GM19463 (cell line): ENCODE data around the gene S100G.
"Not testable (repeated sequence)": the region's sequence is repeated elsewhere in the genome, so short reads cannot be mapped to it uniquely, and the experiment has no call there.

Experiments used
- ATAC-seq: cut with Tn5 transposase; IDR thresholded peaks from one replicate; pipeline ENCODE4 v1.9.1; 2021; ENCODE audit warnings: mild to moderate bottlenecking, moderate library complexity; ENCODE audit not compliant: unreplicated experiment

The S100G gene, protein sequence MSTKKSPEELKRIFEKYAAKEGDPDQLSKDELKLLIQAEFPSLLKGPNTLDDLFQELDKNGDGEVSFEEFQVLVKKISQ

DNA sequence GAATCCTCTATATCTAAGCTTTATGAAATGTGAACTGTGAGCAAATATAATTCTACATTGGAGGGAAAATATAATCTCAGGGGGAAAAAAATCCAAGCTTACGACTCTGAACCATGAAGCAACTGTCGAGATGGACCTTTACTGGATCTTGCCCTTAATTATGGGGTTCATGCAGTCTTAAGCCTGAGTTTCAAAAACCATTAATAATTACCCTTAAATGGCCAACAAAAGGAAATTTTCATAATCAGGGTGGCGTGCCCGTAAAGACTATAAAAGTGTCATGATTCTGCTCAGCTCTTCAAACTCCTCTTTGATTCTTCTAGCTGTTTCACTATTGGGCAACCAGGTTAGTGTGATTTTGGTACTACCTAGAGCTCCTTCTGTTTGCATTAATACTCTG is at the start of gene S100G:
Gene S100G, plus strand, starts transcription at position 301 of the 400 bp plus-strand sequence. CDS start 849 bp downstream, outside the sequence.
- no peak for ATAC-seq

DNA sequence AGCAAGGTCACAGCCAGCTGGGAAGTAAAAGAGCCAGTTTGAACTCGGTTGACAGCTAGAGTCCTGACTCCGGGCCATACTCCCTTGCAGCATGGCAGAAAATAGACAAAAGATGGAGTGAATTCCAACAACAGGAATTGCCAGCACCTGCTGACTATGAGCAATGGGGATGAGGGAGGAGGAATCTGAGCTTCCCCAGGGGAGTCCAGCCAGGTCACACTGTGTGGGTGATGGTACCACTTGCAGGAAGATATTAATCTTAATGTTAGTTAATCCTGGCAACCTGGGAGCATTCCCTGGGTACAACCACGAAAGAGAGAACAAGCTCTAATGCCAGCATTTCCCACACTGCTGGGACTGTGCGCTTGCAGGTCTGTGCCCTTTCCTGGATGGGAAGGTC is 48.1 kb upstream of the S100G start:
- ATAC-seq = no peak

DNA sequence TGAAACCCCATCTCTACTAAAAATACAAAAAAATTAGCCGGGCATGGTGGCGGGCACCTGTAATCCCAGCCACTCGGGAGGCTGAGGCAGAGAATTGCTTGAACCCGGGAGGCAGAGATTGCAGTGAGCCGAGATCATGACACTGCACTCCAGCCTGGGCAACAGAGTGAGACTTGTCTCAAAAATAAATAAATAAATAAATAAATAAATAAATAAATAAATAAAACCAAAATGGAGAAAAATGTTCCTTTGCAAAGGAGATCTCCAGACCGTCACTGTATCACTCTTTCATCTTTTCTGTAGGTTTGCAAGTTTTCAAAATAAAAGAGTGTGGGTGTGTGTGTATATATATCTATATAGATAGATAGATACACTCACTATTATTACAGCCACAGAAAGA is 46.7 kb upstream of the S100G start:
- not testable (repeated sequence) for ATAC-seq

DNA sequence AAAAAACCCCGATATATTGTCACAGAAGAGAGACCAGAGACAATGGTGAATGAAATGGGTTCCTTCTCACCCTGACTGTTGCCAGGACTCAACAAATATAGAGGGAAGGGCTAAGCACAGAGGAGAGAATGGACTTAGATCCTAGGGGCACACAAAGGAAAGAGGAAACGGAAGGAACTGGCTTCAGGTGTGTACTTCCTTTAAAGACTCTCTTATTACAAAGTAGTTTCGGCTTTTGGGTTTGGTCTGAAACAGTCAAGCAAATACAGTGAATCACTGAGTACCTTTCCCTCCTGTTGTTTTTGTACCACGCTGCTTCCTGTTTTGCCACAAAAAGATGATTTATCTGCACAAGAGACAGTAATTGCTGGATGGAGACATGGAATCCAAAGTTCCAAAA is 46.1 kb upstream of the S100G start:
- no peak for ATAC-seq

DNA sequence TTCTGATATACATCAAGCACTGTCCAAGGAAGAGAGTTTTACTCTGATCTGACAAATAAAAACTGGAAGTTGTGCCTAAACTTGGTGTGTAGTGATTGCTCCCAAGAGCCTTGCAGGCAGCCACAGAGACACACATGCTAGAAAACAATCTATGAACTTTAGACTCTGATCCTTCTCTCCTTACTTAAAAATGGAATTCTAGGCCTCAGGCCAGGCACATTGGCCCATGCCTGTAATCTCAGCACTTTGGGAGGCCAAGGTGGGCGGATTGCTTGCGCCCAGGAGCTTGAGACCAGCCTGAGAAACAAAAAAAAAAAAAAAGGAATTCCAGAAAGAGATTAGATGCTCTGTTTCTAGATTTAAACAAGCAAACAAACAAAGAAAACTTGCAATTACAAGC is 45.6 kb upstream of the S100G start:
- no peak for ATAC-seq

DNA sequence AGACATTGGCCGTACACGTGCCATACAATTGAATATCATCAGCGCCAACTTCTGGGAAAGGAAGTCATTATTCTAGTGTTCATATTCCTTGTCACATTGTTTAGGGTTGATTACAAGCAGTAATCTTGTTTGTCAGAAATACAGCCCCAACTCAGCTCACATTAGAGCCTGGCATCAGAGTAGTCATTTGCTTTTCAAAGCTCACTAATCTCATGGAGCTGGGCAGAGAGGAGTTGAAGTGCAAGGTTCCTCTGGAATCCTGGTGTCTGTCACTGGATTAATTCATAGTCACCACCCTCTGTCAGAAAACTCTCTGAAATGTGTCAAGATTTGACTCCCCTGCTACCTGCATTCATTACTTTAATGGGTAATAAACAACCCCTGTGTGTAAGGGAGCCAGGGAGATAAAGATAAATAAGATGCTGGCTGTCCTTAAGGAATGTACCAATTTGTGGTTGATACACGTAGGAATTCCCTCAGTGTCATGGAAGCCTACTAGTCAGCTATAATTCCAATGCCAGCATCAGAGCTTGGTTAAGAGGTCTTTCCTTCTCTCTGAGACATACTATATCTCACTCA is 43.7 kb upstream of the S100G start:
- ATAC-seq = no peak

DNA sequence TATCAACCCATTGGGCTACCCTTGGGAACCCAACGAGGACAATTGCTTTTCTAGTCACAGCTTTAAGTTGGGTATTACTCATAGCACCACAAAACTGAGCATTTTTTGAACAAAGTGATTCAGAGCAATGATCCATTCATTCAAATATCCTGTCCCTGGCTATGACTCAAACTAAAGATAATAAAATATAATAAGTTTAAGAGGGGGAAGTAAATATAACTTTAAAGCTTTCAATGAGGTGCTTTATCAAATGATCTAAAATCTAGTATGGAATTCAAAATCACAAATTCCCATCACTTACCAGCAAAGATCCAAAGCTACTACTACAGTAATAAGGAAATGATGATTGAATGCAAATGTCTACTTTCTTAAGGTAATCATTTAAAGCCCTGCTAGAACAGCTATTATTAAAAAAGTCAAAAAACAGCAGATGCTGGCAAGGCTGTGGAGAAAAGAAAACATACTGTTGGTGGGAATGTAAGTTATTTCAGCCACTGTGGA is 39.8 kb upstream of the S100G start:
- ATAC-seq = no peak

DNA sequence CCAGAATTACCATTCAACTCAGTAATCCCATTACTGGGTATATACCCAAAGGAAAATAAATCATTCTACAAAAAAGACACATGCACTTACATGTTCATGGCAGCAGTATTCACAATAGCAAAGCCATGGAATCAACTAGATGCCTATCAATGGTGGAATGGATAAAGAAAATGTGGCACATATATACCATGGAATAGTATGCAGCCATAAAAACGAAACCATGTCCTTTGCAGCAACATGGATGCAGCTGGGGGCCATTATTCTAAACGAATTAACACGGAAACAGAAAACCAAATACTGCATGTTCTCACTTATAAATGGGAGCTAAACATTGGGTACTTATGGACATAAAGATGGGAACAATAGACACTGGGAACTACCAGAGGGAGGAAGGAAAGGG is 39.3 kb upstream of the S100G start:
- ATAC-seq = not testable (repeated sequence)

DNA sequence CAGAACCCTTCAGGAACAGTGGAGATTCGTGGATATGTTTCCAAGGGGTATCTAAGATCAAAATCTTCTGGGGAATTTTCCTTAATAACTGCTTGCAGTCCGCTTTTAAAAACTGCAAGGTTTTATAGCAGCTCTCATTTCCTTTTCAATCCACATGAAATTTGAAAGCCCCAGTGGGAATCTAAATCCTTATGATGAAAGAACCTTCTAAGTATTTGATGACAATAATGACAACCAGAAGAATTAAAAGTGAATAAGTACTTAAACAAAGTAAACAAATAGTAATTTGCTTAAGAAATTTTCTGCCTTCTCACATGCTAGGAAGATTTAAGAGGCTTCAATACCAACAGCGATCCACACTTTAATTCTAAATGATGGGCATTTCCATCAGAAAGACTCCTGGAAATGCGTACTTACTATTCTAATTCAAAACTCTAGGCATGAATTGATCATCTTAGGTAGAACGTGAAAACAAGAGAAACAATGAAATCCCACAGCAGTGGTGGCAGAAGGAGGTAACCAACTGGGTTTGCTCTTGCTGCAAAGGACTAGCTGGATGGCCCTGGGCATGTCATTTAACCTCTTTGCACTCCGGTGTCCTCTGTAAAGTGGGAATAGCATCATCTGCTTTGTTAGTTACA is 37.6 kb upstream of the S100G start:
- ATAC-seq = no peak

DNA sequence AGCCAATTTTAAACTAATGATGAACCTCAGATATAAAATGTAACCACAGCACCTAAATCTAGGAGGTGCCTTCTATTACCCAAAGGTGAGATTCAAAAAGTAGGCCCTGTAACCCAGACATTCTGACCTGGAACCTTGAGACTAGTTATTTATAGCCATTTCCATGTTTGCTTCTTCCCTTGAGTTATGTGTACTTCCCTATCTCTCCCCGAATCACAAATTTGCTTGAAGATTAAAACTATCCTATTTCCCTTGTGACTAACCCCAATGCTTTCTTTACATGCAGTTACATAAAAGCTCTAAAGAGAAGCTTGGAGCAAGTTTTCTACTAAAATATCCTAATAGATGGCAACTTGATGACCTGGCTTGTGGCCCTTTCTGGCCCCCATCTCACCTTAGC is 32.6 kb upstream of the S100G start:
- no peak for ATAC-seq

DNA sequence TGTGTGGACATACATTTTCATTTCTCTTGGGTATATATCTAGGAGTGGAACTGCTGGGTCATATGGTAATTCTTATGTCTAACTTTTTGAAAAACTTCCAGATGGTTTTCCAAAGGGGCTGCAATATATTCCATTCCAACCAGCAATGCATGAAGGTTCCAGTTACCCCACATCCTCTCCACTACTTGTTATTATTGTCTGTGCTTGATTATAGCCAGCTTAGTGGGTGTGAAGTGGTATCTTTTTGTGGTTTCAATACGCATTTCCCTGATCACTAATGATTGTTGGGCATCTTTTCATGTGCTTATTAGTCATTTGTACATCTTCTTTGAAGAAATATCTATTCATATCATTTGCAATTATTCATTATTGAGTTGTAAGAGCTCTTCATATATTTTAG is 31.5 kb upstream of the S100G start:
- no peak for ATAC-seq

DNA sequence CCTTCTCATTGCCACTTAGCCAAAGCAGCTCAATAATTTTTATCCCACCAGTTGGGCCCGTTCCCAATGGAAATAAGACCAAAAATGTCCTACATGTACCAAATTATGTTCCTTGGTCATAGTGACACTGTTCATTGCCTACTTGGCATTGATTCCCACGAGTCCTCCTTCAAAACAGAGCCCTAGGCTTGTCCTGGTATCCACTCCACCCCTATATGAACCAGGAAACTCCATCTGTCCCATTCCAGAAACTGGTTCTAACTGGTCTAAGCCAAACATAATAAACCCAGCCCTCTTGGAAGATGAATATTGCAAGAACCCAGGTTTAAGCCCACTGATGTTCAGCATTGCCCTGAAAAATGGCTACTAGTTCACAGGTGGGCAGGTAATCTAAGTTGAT is 30.9 kb upstream of the S100G start:
- ATAC-seq = no peak

DNA sequence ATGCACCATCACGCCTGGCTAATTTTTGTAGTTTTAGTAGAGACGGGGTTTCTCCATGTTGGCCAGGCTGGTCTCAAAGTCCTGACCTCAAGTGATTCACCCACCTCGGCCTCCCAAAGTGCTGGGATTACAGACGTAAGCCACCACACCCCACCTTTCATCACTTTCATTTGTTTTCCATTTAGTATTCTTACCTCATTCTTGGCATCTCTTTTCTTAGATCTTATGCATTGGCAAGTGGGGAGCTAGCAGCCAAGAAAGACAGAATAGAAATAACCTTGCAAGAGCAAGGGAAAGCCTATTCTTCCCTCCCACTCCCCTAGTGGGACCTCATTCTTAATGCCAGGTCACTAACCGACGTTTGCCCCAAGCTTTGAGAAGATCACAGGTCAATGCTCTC is 21.4 kb upstream of the S100G start:
- not testable (repeated sequence) for ATAC-seq

DNA sequence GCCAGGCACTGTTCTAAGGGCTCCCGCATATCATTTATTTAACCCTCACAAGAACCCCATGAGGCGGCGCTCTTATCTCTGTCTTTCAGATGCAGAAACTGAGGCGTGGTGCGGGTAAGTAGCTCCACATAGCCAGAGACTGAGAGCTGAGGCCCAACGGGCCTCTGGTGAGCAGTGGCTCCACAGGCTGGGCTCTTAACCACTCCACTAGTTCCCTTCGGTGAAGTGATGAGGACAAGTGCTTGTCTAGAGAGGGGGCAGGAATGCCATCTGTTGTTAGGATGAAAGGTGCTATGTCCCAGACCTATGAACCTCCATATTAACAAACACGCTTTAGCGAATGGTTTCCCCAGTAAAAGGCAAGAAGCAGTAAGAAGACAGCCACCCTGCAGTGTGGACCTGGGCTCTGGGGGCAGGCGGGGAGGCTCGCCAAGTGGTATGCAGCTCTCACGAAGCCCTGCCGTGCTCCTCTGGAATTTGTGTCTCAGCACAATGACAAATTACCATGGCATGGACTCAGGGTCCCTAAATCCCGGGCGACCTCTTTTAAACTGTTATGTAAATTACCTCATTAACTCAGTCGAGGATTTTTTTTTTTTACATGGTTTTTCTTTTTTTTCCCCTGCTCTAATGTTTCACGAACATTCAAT is 20.9 kb upstream of the S100G start:
- no peak for ATAC-seq

DNA sequence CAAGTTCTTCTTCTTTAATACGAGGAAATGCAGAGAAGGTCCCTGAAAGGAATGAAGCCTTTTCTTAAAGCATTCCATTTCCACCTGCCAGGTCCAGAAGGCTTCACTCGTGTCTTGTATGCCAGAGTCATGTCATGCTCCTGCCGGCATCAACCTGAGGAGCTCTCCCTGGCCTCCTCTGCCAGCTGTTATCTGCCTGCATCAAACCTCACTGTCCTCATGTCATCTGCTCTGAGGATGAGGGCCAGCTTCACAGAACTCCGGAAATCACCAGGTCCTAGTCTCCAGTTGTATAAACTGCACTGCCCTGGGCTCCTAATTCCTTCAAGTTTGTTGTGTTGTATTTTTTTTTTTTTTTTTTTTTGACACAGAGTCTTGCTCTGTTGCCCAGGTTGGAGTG is 20.0 kb upstream of the S100G start:
- no peak for ATAC-seq

DNA sequence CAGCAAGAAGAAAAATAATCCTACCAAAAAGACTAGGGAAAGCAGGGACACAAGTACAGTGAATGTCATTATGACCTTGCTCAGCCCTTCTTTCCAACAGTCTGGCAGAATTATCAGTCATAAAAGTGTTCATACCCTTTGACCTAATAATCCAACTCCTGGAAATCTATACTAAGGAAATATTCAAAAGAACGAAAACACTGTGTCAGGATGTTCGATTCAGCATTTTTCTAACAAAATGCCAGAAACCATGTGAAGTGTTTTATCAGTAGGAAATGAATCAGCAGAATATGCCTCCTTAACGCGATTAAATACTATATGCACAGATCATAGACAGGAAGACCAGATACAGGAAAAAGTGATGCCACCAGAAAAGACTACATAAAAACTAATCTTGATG is 16.2 kb upstream of the S100G start:
- no peak for ATAC-seq

DNA sequence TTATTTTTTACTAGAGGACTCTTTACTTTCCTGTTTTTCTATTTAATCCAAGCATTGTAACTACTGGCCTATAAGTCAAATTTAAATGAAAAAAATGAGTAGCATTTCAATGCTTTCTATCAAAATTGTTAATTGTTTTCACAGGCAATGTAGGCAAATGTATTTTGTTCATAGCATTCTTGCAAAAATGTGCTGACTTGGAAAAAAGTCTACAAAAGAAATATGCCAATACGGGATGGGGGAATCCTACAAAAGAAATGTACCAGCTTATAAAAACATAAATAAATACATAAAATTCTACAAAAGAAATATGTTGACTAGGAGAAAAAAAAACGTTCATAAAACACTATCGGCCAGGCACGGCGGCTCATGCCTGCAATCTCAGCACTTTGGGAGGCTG is 14.9 kb upstream of the S100G start:
- ATAC-seq = no peak

DNA sequence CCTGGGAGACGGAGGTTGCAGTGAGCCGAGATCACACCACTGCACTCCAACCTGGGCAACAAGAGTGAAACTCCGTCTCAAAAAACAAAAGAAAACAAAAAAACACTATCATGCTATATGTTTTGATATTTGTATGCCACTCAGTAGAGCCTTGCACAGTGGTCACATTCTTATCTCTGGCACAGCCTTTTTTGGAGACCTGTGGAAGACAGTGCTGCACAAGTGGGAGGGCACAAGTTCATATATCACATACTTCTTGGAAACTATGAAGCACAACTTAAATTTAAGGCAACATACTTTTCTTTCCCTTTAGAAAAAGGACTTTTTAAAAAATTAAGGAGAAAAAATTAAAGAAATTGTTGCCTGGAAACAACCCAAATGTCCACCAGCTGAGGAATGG is 14.4 kb upstream of the S100G start:
- ATAC-seq = no peak

DNA sequence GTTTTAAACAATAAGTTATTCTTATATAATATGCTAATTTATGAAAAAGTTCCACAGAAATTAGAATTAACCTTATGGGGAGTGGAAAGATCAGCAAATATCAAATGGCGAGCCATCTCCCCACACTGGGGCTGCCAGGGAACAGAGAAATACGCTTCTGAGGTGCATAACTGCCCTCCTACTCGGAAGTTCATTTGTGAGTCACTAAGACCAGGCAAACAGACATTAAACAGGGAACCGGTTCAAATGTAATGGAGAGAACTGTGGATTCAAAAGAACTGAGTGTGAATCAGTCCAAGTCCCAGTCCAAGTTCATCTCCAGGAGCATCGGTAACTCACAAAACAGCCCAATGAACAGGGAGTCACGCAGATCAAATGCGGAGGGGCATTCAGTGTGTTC is 11.4 kb upstream of the S100G start:
- no peak for ATAC-seq

DNA sequence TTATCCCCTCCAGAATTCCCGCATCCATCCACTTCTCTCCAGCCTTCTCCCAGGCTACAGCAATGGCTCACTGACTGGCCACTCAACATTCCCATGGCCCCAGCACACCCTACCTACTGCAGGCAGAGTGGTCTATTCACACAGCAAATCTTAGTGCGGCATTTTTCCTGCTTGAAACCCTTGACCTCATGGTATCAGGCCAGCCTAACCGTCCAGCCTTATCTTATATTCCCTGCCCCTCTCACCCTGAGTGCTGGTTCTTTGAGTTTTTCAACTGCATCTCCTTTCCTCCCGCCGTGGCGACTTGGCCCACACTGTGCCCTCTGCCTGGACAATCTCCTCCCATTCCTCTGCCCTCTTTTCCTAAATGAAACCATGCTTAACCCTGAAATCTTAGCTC is 10.0 kb upstream of the S100G start:
- no peak for ATAC-seq

DNA sequence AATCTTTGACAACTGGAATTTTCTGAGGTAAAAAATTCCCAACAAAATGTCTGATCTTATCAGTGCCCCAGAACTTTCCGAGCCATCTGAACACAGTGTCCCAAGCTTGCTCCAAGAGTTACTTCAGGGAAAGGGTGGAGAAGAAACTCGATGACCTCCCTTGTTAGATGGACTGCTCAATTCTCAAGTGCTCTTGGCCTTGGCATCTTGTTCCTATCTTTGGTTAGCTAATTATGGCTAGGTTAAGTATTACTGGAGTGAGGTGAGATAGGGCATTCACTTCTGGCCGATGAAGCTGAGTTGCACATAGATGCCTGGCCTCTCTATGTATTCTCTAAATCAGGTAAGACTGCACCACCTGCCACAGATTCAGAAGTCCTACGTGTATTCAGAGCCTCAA is 9.1 kb upstream of the S100G start:
- ATAC-seq = no peak

DNA sequence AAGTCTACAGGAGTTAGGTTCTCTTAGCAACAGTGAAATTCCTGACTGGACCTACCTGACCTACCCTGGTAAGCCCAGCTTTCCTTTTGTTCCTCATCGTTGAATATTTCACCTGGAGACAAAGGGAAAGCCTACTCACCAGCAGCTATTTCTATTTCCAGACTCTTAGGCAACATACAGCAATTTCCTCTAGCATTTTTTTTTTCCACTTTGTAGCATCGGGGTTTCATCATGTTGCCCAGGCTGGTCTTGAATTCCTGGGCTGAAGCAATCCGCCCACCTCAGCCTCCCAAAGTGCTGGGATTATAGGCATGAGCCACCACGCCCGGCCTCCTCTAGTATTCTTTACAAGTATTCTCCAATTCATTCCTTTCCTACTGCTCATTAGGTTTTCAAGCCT is 6.8 kb upstream of the S100G start:
- no peak for ATAC-seq
